PC-3 (cell line): ENCODE results near the gene ACP3.

Experiments
- CTCF ChIP-seq: fragments of 300-600 bp; sonication (generic); conservative IDR thresholded peaks from 2 replicates; pipeline ENCODE4 v1.5.1; 2017; ENCODE audit warnings: antibody characterized with exemption, low read depth, mild to moderate bottlenecking, low read length
- EZH2phosphoT487 ChIP-seq: fragments of 300-600 bp; sonication (generic); IDR thresholded peaks from 2 replicates; pipeline ENCODE4 v1.6.1; 2018; ENCODE audit warnings: mild to moderate bottlenecking, antibody characterized with exemption, low read length, borderline replicate concordance

DNA sequence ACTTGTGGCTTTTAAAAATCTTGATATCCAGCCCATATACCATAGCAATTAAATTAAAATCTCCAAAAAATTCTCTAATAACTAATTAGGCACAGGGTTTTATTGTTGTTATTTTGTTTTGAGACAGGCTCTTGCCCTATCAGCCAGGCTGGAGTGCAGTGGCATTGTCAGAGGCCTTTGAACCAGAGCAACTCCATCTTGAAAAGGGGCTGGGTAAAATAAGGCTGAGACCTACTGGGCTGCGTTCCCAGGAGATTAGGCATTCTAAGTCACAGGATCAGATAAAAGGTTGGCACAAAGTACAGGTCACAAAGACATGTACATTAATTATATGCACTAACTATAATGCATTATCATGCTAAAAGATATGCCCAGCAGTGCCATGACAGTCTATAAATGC is 31.2 kb upstream of the ACP3 start:
- TF ChIP-seq EZH2phosphoT487 (no peak), CTCF (no peak)
